Measurements from ENCODE around the gene CDH8. TPM values are rescaled to one million over a fixed set of nuclear protein-coding genes. Genes with fewer than 3 reads are reported as not detected.

The CDH8 gene
- total RNA-seq, 1 experiment from 2014 or later = 2.5 TPM

DNA sequence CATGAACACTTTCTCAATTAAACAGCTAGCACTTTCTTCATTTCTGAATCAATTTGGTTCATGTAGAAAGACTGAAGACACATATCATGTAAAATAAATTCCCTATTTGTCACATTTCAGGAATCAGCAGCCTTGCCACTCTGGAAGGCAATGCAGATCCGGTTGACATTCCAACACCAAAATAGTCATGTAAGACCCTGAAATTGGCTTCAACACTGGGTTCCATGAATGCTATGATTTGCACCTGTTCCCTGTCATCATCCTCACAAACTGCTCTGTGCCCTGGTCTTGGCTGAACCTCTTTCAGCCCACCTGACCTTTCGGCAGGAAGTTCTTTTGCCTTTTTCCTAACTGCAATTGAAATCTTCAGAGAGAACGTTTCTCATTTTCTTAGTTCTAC is 156.9 kb downstream of the CDH8 start:
- intact Hi-C loops (cut with micrococcal nuclease) = no loop called here
- H4K20me1 ChIP-seq (ENCODE audit: insufficient read depth) = no peaks in the 10 kb centered on the region
- no peaks in the 10 kb centered on the region for H3K4me1 ChIP-seq (ENCODE audit: control insufficient read depth in 1 of 2, insufficient read depth in 2 of 2, low read length in 2 of 2)
- H3K4me2 ChIP-seq (ENCODE audit: low read length) = no peak overlapping the region
- H3K36me3 ChIP-seq (ENCODE audit: control insufficient read depth in 1 of 2, insufficient read depth in 2 of 2, low read length in 2 of 2) = no peaks in the 10 kb centered on the region
- no peaks in the 10 kb centered on the region for H3K79me2 ChIP-seq (ENCODE audit: insufficient read depth, low read length)
- TF ChIP-seq EZH2phosphoT487 (IDR thresholded peaks at IDR 0.05; ENCODE audit: borderline replicate concordance) (no peak), ZFX (IDR thresholded peaks at IDR 0.05) (no peak), FOSL1 (IDR thresholded peaks at IDR 0.05; ENCODE audit: low read depth) (no peak), SP1 (IDR thresholded peaks at IDR 0.05; ENCODE audit: low read depth) (no peak), SRF (IDR thresholded peaks at IDR 0.05; ENCODE audit: low read depth) (no peak), POLR2A (IDR thresholded peaks at IDR 0.05; ENCODE audit: borderline replicate concordance, extremely low read depth, insufficient read depth, insufficient read length) (no peak), ELF1 (IDR thresholded peaks at IDR 0.05; ENCODE audit: borderline replicate concordance, low read depth) (no peak), CBX3 (IDR thresholded peaks at IDR 0.05; ENCODE audit: low read depth) (no peak), JUND (IDR thresholded peaks at IDR 0.05) (no peak), YY1 (IDR thresholded peaks at IDR 0.05; ENCODE audit: extremely low read depth, insufficient replicate concordance, low read depth, low read length) (no peak)
- TF ChIP-seq, protein P1, sequence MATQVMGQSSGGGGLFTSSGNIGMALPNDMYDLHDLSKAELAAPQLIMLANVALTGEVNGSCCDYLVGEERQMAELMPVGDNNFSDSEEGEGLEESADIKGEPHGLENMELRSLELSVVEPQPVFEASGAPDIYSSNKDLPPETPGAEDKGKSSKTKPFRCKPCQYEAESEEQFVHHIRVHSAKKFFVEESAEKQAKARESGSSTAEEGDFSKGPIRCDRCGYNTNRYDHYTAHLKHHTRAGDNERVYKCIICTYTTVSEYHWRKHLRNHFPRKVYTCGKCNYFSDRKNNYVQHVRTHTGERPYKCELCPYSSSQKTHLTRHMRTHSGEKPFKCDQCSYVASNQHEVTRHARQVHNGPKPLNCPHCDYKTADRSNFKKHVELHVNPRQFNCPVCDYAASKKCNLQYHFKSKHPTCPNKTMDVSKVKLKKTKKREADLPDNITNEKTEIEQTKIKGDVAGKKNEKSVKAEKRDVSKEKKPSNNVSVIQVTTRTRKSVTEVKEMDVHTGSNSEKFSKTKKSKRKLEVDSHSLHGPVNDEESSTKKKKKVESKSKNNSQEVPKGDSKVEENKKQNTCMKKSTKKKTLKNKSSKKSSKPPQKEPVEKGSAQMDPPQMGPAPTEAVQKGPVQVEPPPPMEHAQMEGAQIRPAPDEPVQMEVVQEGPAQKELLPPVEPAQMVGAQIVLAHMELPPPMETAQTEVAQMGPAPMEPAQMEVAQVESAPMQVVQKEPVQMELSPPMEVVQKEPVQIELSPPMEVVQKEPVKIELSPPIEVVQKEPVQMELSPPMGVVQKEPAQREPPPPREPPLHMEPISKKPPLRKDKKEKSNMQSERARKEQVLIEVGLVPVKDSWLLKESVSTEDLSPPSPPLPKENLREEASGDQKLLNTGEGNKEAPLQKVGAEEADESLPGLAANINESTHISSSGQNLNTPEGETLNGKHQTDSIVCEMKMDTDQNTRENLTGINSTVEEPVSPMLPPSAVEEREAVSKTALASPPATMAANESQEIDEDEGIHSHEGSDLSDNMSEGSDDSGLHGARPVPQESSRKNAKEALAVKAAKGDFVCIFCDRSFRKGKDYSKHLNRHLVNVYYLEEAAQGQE (IDR thresholded peaks at IDR 0.05; ENCODE audit: low read depth) = no peak
- TF ChIP-seq, protein P2, sequence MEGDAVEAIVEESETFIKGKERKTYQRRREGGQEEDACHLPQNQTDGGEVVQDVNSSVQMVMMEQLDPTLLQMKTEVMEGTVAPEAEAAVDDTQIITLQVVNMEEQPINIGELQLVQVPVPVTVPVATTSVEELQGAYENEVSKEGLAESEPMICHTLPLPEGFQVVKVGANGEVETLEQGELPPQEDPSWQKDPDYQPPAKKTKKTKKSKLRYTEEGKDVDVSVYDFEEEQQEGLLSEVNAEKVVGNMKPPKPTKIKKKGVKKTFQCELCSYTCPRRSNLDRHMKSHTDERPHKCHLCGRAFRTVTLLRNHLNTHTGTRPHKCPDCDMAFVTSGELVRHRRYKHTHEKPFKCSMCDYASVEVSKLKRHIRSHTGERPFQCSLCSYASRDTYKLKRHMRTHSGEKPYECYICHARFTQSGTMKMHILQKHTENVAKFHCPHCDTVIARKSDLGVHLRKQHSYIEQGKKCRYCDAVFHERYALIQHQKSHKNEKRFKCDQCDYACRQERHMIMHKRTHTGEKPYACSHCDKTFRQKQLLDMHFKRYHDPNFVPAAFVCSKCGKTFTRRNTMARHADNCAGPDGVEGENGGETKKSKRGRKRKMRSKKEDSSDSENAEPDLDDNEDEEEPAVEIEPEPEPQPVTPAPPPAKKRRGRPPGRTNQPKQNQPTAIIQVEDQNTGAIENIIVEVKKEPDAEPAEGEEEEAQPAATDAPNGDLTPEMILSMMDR (IDR thresholded peaks at IDR 0.05 in 2 of 3, conservative IDR thresholded peaks at IDR 0.05 in 1 of 3; ENCODE audit: borderline replicate concordance in 1 of 3, insufficient read depth in 1 of 3, low read depth in 2 of 3, low read length in 2 of 3) = no peak
- TF ChIP-seq, protein P3, sequence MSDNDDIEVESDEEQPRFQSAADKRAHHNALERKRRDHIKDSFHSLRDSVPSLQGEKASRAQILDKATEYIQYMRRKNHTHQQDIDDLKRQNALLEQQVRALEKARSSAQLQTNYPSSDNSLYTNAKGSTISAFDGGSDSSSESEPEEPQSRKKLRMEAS (IDR thresholded peaks at IDR 0.05) = no peak
- no peak overlapping the region for H3K4me3 ChIP-seq (replicated peaks in 1 of 2; ENCODE audit: low read depth in 1 of 2, low read length in 2 of 2)
- no peak overlapping the region for H3K9ac ChIP-seq (ENCODE audit: low read length)
- H3K9me3 ChIP-seq (ENCODE audit: control insufficient read depth in 1 of 2, insufficient read depth in 1 of 2, low read depth in 1 of 2, low read length in 2 of 2) = peaks cover 0 to 38% of the 10 kb centered on the region in 2 experiments; a peak in 2 of 4 replicates
- CTCF ChIA-PET = no interaction called here
- POLR2A ChIA-PET = no interaction called here
- H3K9me2 ChIP-seq (ENCODE audit: insufficient read depth) = no peaks in the 10 kb centered on the region
- RAD21 ChIA-PET (ENCODE audit: low non-redundant PET in 1 of 2, low total read pairs in 2 of 2, uncharacterized antibody in 2 of 2, unreplicated experiment in 2 of 2) = no interaction called here
- BruUV-seq (replicated peaks) = no TSS peak
- no peaks in the 10 kb centered on the region for H3K27me3 ChIP-seq (ENCODE audit: insufficient read depth, low read length)
- ATAC-seq = no peak
- no peak overlapping the region for H2AFZ ChIP-seq (ENCODE audit: low read depth, low read length, poor library complexity, severe bottlenecking)
- no peak overlapping the region for H3K27ac ChIP-seq (ENCODE audit: low read depth, low read length)
- no peak for DNase-seq (ENCODE audit: low read depth, low spot score)
